Measurements from ENCODE around the gene ADCY5.

ADCY5 gene

DNA sequence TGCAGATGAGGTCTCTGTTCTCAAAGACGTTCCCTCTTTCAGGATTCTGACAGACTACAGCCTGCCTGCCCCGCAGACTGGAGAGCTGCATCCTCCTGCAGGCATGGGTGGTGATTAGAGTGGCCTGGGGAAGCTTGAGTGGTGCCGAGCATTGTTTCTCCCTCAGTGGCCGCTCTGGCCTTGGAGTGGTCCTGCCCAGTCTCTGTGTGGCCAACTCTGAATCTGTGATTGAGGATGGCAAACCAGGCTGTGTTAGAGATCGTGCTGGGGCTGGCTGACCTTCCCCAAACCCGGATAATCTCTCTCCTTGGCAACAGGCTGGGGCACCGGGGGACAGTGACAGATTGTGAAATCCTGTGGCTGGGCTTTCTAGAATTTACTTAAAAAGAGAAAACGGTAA is 11.0 kb upstream of the ADCY5 start:
- no peaks in the 10 kb centered on the region for H3K36me3 ChIP-seq (ENCODE audit: insufficient read depth, low read length)
- H3K27ac ChIP-seq (ENCODE audit: low read length): no peak overlapping the region
- H3K9ac ChIP-seq (ENCODE audit: low read depth, low read length): no peak overlapping the region
- ATAC-seq (ENCODE audit: insufficient read depth, low read depth): no peak
- peaks cover 14% of the 10 kb centered on the region for H3K27me3 ChIP-seq (ENCODE audit: insufficient read depth, low read length, poor library complexity)
- H3K4me3 ChIP-seq (ENCODE audit: low read depth in 1 of 2, low read length in 2 of 2): no peak overlapping the region
- no peaks in the 10 kb centered on the region for H3K9me3 ChIP-seq (ENCODE audit: insufficient read depth, low read length, severe bottlenecking)
- H3K4me2 ChIP-seq (ENCODE audit: insufficient read depth, low read length): no peak overlapping the region
- no peaks in the 10 kb centered on the region for H3K4me1 ChIP-seq (ENCODE audit: insufficient read depth, low read length)
- DNase-seq: no peak
- H4K20me1 ChIP-seq (ENCODE audit: insufficient read depth, low read length): no peaks in the 10 kb centered on the region
- H3K79me2 ChIP-seq (ENCODE audit: insufficient read depth, low read length): no peaks in the 10 kb centered on the region
- TF ChIP-seq, protein P1, sequence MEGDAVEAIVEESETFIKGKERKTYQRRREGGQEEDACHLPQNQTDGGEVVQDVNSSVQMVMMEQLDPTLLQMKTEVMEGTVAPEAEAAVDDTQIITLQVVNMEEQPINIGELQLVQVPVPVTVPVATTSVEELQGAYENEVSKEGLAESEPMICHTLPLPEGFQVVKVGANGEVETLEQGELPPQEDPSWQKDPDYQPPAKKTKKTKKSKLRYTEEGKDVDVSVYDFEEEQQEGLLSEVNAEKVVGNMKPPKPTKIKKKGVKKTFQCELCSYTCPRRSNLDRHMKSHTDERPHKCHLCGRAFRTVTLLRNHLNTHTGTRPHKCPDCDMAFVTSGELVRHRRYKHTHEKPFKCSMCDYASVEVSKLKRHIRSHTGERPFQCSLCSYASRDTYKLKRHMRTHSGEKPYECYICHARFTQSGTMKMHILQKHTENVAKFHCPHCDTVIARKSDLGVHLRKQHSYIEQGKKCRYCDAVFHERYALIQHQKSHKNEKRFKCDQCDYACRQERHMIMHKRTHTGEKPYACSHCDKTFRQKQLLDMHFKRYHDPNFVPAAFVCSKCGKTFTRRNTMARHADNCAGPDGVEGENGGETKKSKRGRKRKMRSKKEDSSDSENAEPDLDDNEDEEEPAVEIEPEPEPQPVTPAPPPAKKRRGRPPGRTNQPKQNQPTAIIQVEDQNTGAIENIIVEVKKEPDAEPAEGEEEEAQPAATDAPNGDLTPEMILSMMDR (IDR thresholded peaks at IDR 0.05; ENCODE audit: borderline replicate concordance, extremely low read depth, low read length, poor library complexity, severe bottlenecking): no peak
- no peak for TF ChIP-seq EZH2 (IDR thresholded peaks at IDR 0.05; ENCODE audit: borderline replicate concordance, low read depth, low read length, severe bottlenecking)
- H2AFZ ChIP-seq (ENCODE audit: low read depth, low read length): no peak overlapping the region

DNA sequence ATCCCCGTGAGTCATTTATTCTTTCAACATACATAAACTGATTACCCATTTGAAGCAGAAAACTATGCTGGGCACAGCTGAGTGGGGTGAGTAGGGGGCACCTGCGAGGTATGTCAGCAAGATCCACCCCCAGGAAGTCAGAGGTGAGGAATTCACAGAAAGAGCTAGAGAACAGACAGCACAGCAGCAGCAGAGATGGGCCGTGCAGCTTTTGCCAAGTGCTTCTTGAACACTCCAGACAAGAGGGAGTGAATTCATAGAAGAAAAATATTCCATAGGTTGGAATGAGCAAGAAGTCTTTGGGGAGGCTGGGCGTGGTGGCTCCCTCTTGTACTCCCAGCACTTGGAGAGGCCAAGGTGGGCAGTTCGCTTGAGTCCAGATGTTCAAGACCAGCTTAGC is 9.4 kb upstream of the ADCY5 start:
- Histone ChIP-seq H3K36me3 (ENCODE audit: insufficient read depth, low read length) (no peaks in the 10 kb centered on the region), H3K4me2 (ENCODE audit: insufficient read depth, low read length) (no peak overlapping the region), H3K9me3 (ENCODE audit: insufficient read depth, low read length, severe bottlenecking) (no peaks in the 10 kb centered on the region), H4K20me1 (ENCODE audit: insufficient read depth, low read length) (no peaks in the 10 kb centered on the region), H2AFZ (ENCODE audit: low read depth, low read length) (no peak overlapping the region), H3K9ac (ENCODE audit: low read depth, low read length) (no peak overlapping the region), H3K27ac (ENCODE audit: low read length) (no peak overlapping the region), H3K4me1 (ENCODE audit: insufficient read depth, low read length) (no peaks in the 10 kb centered on the region), H3K4me3 (ENCODE audit: low read depth in 1 of 2, low read length in 2 of 2) (no peak overlapping the region), H3K79me2 (ENCODE audit: insufficient read depth, low read length) (no peaks in the 10 kb centered on the region), H3K27me3 (ENCODE audit: insufficient read depth, low read length, poor library complexity) (peaks cover 6% of the 10 kb centered on the region)
- TF ChIP-seq EZH2 (IDR thresholded peaks at IDR 0.05; ENCODE audit: borderline replicate concordance, low read depth, low read length, severe bottlenecking): no peak
- TF ChIP-seq, protein P1 (IDR thresholded peaks at IDR 0.05; ENCODE audit: borderline replicate concordance, extremely low read depth, low read length, poor library complexity, severe bottlenecking): no peak
- DNase-seq (no peak), ATAC-seq (ENCODE audit: insufficient read depth, low read depth) (no peak)

DNA sequence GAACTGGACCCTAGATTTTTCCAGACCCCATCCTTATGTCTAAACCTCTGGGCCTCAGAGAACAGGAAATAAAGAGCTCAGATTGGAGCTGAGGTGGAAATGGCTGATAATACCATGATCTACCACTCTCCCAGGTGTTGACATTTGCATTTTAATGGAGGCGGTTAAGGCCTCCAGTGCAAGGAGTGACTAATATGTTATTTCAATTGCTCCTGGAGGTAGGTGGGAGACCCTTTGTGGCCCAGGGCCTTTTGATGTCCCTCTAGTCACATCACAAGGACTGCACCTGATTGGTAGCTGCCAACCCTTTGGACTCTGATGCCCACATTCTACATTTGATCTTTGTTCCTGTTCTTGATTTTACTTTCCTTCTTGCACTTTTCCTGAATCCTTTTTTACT is 9.0 kb upstream of the ADCY5 start:
- Histone ChIP-seq H3K27ac (ENCODE audit: low read length) (no peak overlapping the region), H4K20me1 (ENCODE audit: insufficient read depth, low read length) (no peaks in the 10 kb centered on the region), H3K36me3 (ENCODE audit: insufficient read depth, low read length) (no peaks in the 10 kb centered on the region), H2AFZ (ENCODE audit: low read depth, low read length) (no peak overlapping the region), H3K79me2 (ENCODE audit: insufficient read depth, low read length) (no peaks in the 10 kb centered on the region), H3K4me1 (ENCODE audit: insufficient read depth, low read length) (no peaks in the 10 kb centered on the region), H3K4me3 (ENCODE audit: low read depth in 1 of 2, low read length in 2 of 2) (no peak overlapping the region), H3K27me3 (ENCODE audit: insufficient read depth, low read length, poor library complexity) (peaks cover 6% of the 10 kb centered on the region), H3K9ac (ENCODE audit: low read depth, low read length) (no peak overlapping the region), H3K9me3 (ENCODE audit: insufficient read depth, low read length, severe bottlenecking) (no peaks in the 10 kb centered on the region), H3K4me2 (ENCODE audit: insufficient read depth, low read length) (no peak overlapping the region)
- no peak for TF ChIP-seq EZH2 (IDR thresholded peaks at IDR 0.05; ENCODE audit: borderline replicate concordance, low read depth, low read length, severe bottlenecking)
- TF ChIP-seq, protein P1 (IDR thresholded peaks at IDR 0.05; ENCODE audit: borderline replicate concordance, extremely low read depth, low read length, poor library complexity, severe bottlenecking): no peak
- DNase-seq: no peak
- ATAC-seq (ENCODE audit: insufficient read depth, low read depth): no peak

DNA sequence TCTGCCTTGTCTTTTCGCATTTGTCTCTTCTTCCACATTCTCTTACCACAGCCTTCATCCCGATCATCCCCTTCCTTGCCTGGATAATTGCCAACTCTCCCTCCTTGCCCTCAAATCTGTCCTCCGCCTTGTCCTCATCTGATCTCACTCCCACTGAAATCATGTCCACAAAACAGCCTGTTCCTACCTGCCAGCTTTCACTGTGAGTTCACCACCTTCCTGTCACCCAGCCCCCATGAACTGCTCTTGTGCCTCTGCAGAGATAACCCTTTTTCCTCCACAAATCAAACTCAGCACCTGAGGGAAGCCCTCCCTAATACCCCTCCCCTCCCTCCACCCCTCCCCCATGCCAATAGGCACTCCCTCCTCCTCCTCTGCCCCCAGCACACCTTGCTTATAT is 4.8 kb upstream of the ADCY5 start:
- Histone ChIP-seq H3K27me3 (ENCODE audit: insufficient read depth, low read length, poor library complexity) (peaks cover 3% of the 10 kb centered on the region), H3K9ac (ENCODE audit: low read depth, low read length) (no peak overlapping the region), H2AFZ (ENCODE audit: low read depth, low read length) (no peak overlapping the region), H3K79me2 (ENCODE audit: insufficient read depth, low read length) (no peaks in the 10 kb centered on the region), H3K4me1 (ENCODE audit: insufficient read depth, low read length) (no peaks in the 10 kb centered on the region), H3K4me3 (ENCODE audit: low read depth in 1 of 2, low read length in 2 of 2) (no peak overlapping the region), H3K27ac (ENCODE audit: low read length) (no peak overlapping the region), H4K20me1 (ENCODE audit: insufficient read depth, low read length) (no peaks in the 10 kb centered on the region), H3K9me3 (ENCODE audit: insufficient read depth, low read length, severe bottlenecking) (no peaks in the 10 kb centered on the region), H3K4me2 (ENCODE audit: insufficient read depth, low read length) (no peak overlapping the region), H3K36me3 (ENCODE audit: insufficient read depth, low read length) (no peaks in the 10 kb centered on the region)
- TF ChIP-seq EZH2 (IDR thresholded peaks at IDR 0.05; ENCODE audit: borderline replicate concordance, low read depth, low read length, severe bottlenecking): no peak
- TF ChIP-seq, protein P1 (IDR thresholded peaks at IDR 0.05; ENCODE audit: borderline replicate concordance, extremely low read depth, low read length, poor library complexity, severe bottlenecking): no peak
- ATAC-seq (ENCODE audit: insufficient read depth, low read depth) (no peak), DNase-seq (no peak)
